NCI-H526 treated with DMSO at 0.1 percent for 48 hours (cell line): ENCODE data around the gene ANKS1B.
A peak's percentile ranks its signal among the peaks of the same experiment; 100 is the strongest.

Experiments
- DNase-seq: peaks from one replicate; lab custom pipeline; 2025; lab: John Stamatoyannopoulos, UW

ANKS1B gene

GRCh38 chr12:99122959-99123358 is 861.8 kb downstream of the ANKS1B start:
- no peak for DNase-seq

- DNase-seq, result no peak
Observed at GRCh38 chr12:99122496-99122895, 862.2 kb downstream of the ANKS1B start.

- DNase-seq, result no peak
Observed at GRCh38 chr12:99121546-99121945, 863.2 kb downstream of the ANKS1B start.

GRCh38 chr12:99119943-99120342 is 864.8 kb downstream of the ANKS1B start:
- DNase-seq, result no peak

GRCh38 chr12:99119449-99119848 is 865.3 kb downstream of the ANKS1B start:
- DNase-seq, result no peak

GRCh38 chr12:99111600-99111999 is 873.1 kb downstream of the ANKS1B start:
- DNase-seq, result peak; percentile 28

GRCh38 chr12:99110868-99111267 is 873.9 kb downstream of the ANKS1B start:
- DNase-seq, result no peak

GRCh38 chr12:99110212-99110611 is 874.5 kb downstream of the ANKS1B start:
- no peak for DNase-seq

GRCh38 chr12:99108924-99109323 is 875.8 kb downstream of the ANKS1B start:
- no peak for DNase-seq

- DNase-seq, result no peak
Observed at GRCh38 chr12:99099786-99100185, 885.0 kb downstream of the ANKS1B start.

GRCh38 chr12:99097171-99097570 is 887.6 kb downstream of the ANKS1B start:
- DNase-seq, result no peak

- DNase-seq, result no peak
Observed at GRCh38 chr12:99093166-99093565, 891.6 kb downstream of the ANKS1B start.

- DNase-seq, result no peak
Observed at GRCh38 chr12:99092100-99092851, 892.5 kb downstream of the ANKS1B start.

GRCh38 chr12:99087278-99087677 is 897.5 kb downstream of the ANKS1B start:
- peak; percentile 5 for DNase-seq

GRCh38 chr12:99079811-99080210 is 904.9 kb downstream of the ANKS1B start:
- DNase-seq, result no peak

- no peak for DNase-seq
Observed at GRCh38 chr12:99068993-99069747, 915.6 kb downstream of the ANKS1B start.

- DNase-seq, result no peak
Observed at GRCh38 chr12:99067171-99067785, 917.5 kb downstream of the ANKS1B start.

GRCh38 chr12:99066726-99067125 is 918.0 kb downstream of the ANKS1B start:
- no peak for DNase-seq

GRCh38 chr12:99063182-99063581 is 921.6 kb downstream of the ANKS1B start:
- DNase-seq, result no peak

- DNase-seq, result no peak
Observed at GRCh38 chr12:99059824-99060511, 924.8 kb downstream of the ANKS1B start.

GRCh38 chr12:99057670-99058069 is 927.1 kb downstream of the ANKS1B start:
- no peak for DNase-seq

GRCh38 chr12:99056186-99056585 is 928.5 kb downstream of the ANKS1B start:
- no peak for DNase-seq
